Measurements from ENCODE around the gene AK2.
A peak's percentile ranks its signal among the peaks of the same experiment; 100 is the strongest.
"Not testable (repeated sequence)": the region's sequence is repeated elsewhere in the genome, so short reads cannot be mapped to it uniquely, and the experiment has no call there.

AK2 gene

GRCh38 chr1:33055210-33056008 lies 18.7 kb upstream of the AK2 start:
- no peak for DNase-seq (ENCODE audit: low read depth in 2 of 2)

- DNase-seq (ENCODE audit: low read depth in 2 of 2) = no peak
Observed at GRCh38 chr1:33050221-33051076, 13.8 kb upstream of the AK2 start.

- no peak for DNase-seq (ENCODE audit: low read depth in 2 of 2)
Observed at GRCh38 chr1:33049371-33049770, 12.7 kb upstream of the AK2 start.

- no peak for DNase-seq (ENCODE audit: low read depth in 2 of 2)
Observed at GRCh38 chr1:33048426-33048825, 11.7 kb upstream of the AK2 start.

GRCh38 chr1:33047839-33048305 lies 11.2 kb upstream of the AK2 start:
- no peak for DNase-seq (ENCODE audit: low read depth in 2 of 2)

- no peak for DNase-seq (ENCODE audit: low read depth in 2 of 2)
Observed at GRCh38 chr1:33047290-33047689, 10.6 kb upstream of the AK2 start.

- not testable (repeated sequence) for DNase-seq (ENCODE audit: low read depth in 2 of 2)
Observed at GRCh38 chr1:33046234-33046633, 9.6 kb upstream of the AK2 start.

- DNase-seq (ENCODE audit: low read depth in 2 of 2) = peak in 1 of 2 donors; percentile 5
Observed at GRCh38 chr1:33045814-33046213, 9.1 kb upstream of the AK2 start.

GRCh38 chr1:33045246-33045645 lies 8.6 kb upstream of the AK2 start:
- DNase-seq (ENCODE audit: low read depth in 2 of 2) = no peak

- DNase-seq (ENCODE audit: low read depth in 2 of 2) = no peak
Observed at GRCh38 chr1:33043267-33044092, 6.8 kb upstream of the AK2 start.

GRCh38 chr1:33042831-33043230 lies 6.1 kb upstream of the AK2 start:
- no peak for DNase-seq (ENCODE audit: low read depth in 2 of 2)

GRCh38 chr1:33041026-33041425 lies 4.3 kb upstream of the AK2 start:
- DNase-seq (ENCODE audit: low read depth in 2 of 2) = no peak

GRCh38 chr1:33039840-33040239 lies 3.2 kb upstream of the AK2 start:
- DNase-seq (ENCODE audit: low read depth in 2 of 2) = no peak

- DNase-seq (ENCODE audit: low read depth in 2 of 2) = peak in 1 of 2 donors; percentile 2
Observed at GRCh38 chr1:33036051-33036525, 595 bp downstream of the AK2 start.

- no peak for DNase-seq (ENCODE audit: low read depth in 2 of 2)
Observed at GRCh38 chr1:33032126-33032869, 4.4 kb downstream of the AK2 start.

GRCh38 chr1:33031506-33031905 lies 5.2 kb downstream of the AK2 start:
- DNase-seq (ENCODE audit: low read depth in 2 of 2) = no peak

GRCh38 chr1:33030575-33030974 lies 6.1 kb downstream of the AK2 start:
- DNase-seq (ENCODE audit: low read depth in 2 of 2) = no peak

GRCh38 chr1:33029921-33030320 lies 6.8 kb downstream of the AK2 start:
- no peak for DNase-seq (ENCODE audit: low read depth in 2 of 2)

GRCh38 chr1:33029209-33029608 lies 7.5 kb downstream of the AK2 start:
- no peak for DNase-seq (ENCODE audit: low read depth in 2 of 2)

- no peak for DNase-seq (ENCODE audit: low read depth in 2 of 2)
Observed at GRCh38 chr1:33025761-33026160, 10.9 kb downstream of the AK2 start.

GRCh38 chr1:33025180-33025569 lies 11.5 kb downstream of the AK2 start:
- DNase-seq (ENCODE audit: low read depth in 2 of 2) = no peak
